ENCODE data around the gene CGB7.

GRCh38 chr19:49022116-49022515 is 35.4 kb downstream of the CGB7 start:
- TF ChIP-seq CTCF (conservative IDR thresholded peaks at IDR 0.05 in 1 of 2, IDR thresholded peaks at IDR 0.05 in 1 of 2; ENCODE audit: extremely low read depth in 1 of 2, insufficient read depth in 1 of 2, low read depth in 1 of 2, low read length in 2 of 2) (no peak), EZH2 (IDR thresholded peaks at IDR 0.05; ENCODE audit: borderline replicate concordance, low read length) (no peak)

Data from mammary epithelial cell (primary cell).